SK-N-DZ (cell line): ENCODE results near the gene RIPOR1.

Experiments used
- small RNA-seq, 2 experiments: library from RNA; depleted of rRNA; stranded (forward); fragments of <200 nt; gene quantifications; one replicate each; pipeline ENCODE3, GENCODE V24; 2014

Gene RIPOR1

Small RNA genes lying within 50 kb of the gene (small RNA-seq; reads per million reads assigned to genes)
- 0 reads per million in 2 experiments for gene AC027682.3
